ENCODE data around the gene KDM2A.
"Not testable (repeated sequence)": the region's sequence is repeated elsewhere in the genome, so short reads cannot be mapped to it uniquely, and the experiment has no call there.

Gene KDM2A

GRCh38 chr11:67174311-67174710 lies 55.2 kb downstream of the KDM2A start:
- DNase-seq: no peak

- no peak for DNase-seq
Observed at GRCh38 chr11:67177399-67178281, 58.6 kb downstream of the KDM2A start.

- DNase-seq: no peak
Observed at GRCh38 chr11:67178421-67178820, 59.4 kb downstream of the KDM2A start.

GRCh38 chr11:67178878-67179277 lies 59.8 kb downstream of the KDM2A start:
- no peak for DNase-seq

- no peak for DNase-seq
Observed at GRCh38 chr11:67179892-67180490, 60.9 kb downstream of the KDM2A start.

- peak; percentile 21 for DNase-seq
Observed at GRCh38 chr11:67194096-67194495, 75.0 kb downstream of the KDM2A start.

GRCh38 chr11:67195971-67196456 lies 77.0 kb downstream of the KDM2A start:
- DNase-seq: no peak

- DNase-seq: no peak
Observed at GRCh38 chr11:67197606-67198005, 78.5 kb downstream of the KDM2A start.

- DNase-seq: not testable (repeated sequence)
Observed at GRCh38 chr11:67198781-67199180, 79.7 kb downstream of the KDM2A start.

- no peak for DNase-seq
Observed at GRCh38 chr11:67199751-67200150, 80.7 kb downstream of the KDM2A start.

GRCh38 chr11:67202028-67202427 lies 83.0 kb downstream of the KDM2A start:
- no peak for DNase-seq

- no peak for DNase-seq
Observed at GRCh38 chr11:67204822-67205221, 85.8 kb downstream of the KDM2A start.

- not testable (repeated sequence) for DNase-seq
Observed at GRCh38 chr11:67209222-67209621, 90.2 kb downstream of the KDM2A start.

- DNase-seq: no peak
Observed at GRCh38 chr11:67211656-67212436, 92.8 kb downstream of the KDM2A start.

GRCh38 chr11:67213178-67213621 lies 94.1 kb downstream of the KDM2A start:
- no peak for DNase-seq

GRCh38 chr11:67227726-67228125 lies 108.7 kb downstream of the KDM2A start:
- no peak for DNase-seq

GRCh38 chr11:67230406-67230805 lies 111.3 kb downstream of the KDM2A start:
- DNase-seq: no peak

GRCh38 chr11:67230886-67231285 lies 111.8 kb downstream of the KDM2A start:
- DNase-seq: no peak

GRCh38 chr11:67233584-67234190 lies 114.6 kb downstream of the KDM2A start:
- no peak for DNase-seq

- DNase-seq: not testable (repeated sequence)
Observed at GRCh38 chr11:67234571-67234970, 115.5 kb downstream of the KDM2A start.

- no peak for DNase-seq
Observed at GRCh38 chr11:67237574-67237973, 118.5 kb downstream of the KDM2A start.

- DNase-seq: no peak
Observed at GRCh38 chr11:67238894-67239782, 120.1 kb downstream of the KDM2A start.
